ENCODE measurements around the gene MYH14. TPM values are rescaled to one million over a fixed set of nuclear protein-coding genes. Genes with fewer than 3 reads are reported as not detected.
"Not testable (repeated sequence)": the region's sequence is repeated elsewhere in the genome, so short reads cannot be mapped to it uniquely, and the experiment has no call there.

The MYH14 gene
- total and polyA plus RNA-seq, 9 of the 15 experiments (the other 6 are each of a cell fraction or from before 2014, with no cell fraction given), result 0.04 to 0.86 (median 0.19) TPM; not detected in 2

DNA sequence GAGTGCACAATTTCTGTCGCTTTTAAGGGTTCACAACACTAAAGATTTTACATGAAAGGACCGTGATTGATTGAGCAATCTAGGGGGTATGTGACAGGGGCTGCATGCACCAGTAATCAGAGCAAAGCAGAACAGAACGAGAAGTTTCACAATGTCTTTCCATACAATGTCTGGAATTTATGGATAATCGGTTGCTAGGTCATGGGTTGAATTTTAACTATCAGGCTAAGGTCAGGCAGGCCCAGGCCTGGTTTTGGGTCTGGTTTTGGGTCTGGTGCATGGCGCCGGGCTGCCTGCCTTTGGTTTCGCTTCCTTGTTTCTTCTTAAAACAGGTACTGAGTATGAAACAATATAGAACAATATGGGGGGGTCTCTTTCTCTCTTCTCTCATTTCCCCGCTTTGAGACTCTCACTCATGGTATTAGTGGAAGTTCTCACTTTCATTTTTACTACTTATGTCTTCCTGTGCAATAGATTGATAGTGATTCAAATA is 143.7 kb downstream of the MYH14 start:
- intact Hi-C loops (cut with micrococcal nuclease), result loop anchor here (5.0 kb wide), 1 partner anchor 85 kb away; no protein-coding TSS in a partner anchor
- H3K9ac ChIP-seq (ENCODE audit: insufficient read depth in 1 of 2, low read depth in 2 of 2, low read length in 2 of 2); in situ Hi-C loops (cut with MboI); H2AFZ ChIP-seq (ENCODE audit: low read depth, low read length); H3K27me3 ChIP-seq (ENCODE audit: control insufficient read depth in 2 of 2, insufficient read depth in 2 of 2, low read length in 2 of 2); H3K9me1 ChIP-seq (ENCODE audit: control insufficient read depth, insufficient read depth, low read length); H3K79me2 ChIP-seq (ENCODE audit: control insufficient read depth, insufficient read depth, low read length); CTCF ChIA-PET (ENCODE audit: low intra/inter-chr PET ratio); ATAC-seq; H3K4me2 ChIP-seq (ENCODE audit: insufficient read depth, low read length); H3K4me3 ChIP-seq; H3K9me3 ChIP-seq (replicated peaks; ENCODE audit: control insufficient read depth, insufficient read depth, low read depth, low read length); BruUV-seq (replicated peaks); DNase-seq (ENCODE audit: extremely low read depth in 1 of 4, low spot score in 3 of 4); H3K36me3 ChIP-seq (ENCODE audit: control insufficient read depth, insufficient read depth, low read length); H3K27ac ChIP-seq (ENCODE audit: extremely low read depth, low read depth, low read length); FAIRE-seq; H4K20me1 ChIP-seq (replicated peaks; ENCODE audit: control insufficient read depth, insufficient read depth, low read length): not testable (repeated sequence)
- WGBS (ENCODE audit: insufficient coverage, low coverage, missing lambda C conversion rate), result 59% methylated on average over 8 of the region's 8 CpGs
- POLR2A ChIA-PET, result interaction anchor here (0.7 to 1.1 kb wide), 3 partner anchors 10 to 28 kb away, joined by 3 to 4 read pairs (median 3); partner anchors contain the start of gene KCNC3
- peaks cover 8 to 10% of the 10 kb centered on the region in 2 experiments; a peak in 3 of 5 replicates for H3K4me1 ChIP-seq (replicated peaks in 1 of 2; ENCODE audit: control insufficient read depth in 2 of 2, insufficient read depth in 2 of 2, low read length in 2 of 2)
- peak; percentile 43; the same call in 1 of the 2 replicates for TF ChIP-seq CEBPB (tag; IDR thresholded peaks at IDR 0.05)

DNA sequence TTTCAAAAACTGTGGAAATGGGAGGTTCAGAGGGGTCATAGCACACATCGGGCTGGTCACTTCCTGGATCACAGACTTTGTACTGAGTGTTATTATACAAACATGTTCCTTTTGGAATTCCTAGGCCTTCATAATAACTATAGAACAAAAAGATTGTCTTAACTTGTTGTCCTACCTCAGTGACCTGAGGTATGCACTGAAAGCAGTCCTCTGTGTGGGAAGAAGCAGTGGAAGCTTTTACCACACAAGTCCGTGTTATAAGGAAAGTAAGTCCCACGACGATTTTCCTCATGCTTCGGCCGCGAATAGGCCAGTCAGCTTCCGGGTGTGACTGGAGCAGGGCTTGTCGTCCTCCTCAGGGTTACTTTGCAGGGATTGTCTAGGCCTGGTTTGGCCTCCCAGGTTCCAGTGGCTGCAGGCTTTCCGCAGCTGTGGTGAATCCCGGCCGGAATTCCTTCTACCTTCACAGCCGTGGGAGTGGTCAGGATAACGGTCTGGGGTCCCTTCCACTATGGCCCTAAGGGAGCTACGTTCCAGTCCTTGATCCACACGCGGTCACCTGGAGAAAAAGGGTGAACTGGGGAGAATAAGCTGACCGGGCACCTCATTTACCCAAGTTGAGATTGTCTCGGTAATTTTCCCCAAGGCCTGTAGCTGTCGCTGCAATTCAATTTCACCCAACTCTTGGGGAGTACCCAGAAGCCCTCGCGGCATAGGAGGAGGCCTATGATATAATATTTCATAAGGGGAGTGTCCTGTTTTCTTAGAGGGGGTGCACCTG is 146.0 kb downstream of the MYH14 start:
- Histone ChIP-seq H3K9ac (ENCODE audit: insufficient read depth in 1 of 2, low read depth in 2 of 2, low read length in 2 of 2) (peak overlapping the region in 1 of 2 experiments; percentile 28; a peak in 1 of 4 replicates), H3K79me2 (ENCODE audit: control insufficient read depth, insufficient read depth, low read length) (no peaks in the 10 kb centered on the region), H3K4me2 (ENCODE audit: insufficient read depth, low read length) (no peak overlapping the region), H3K9me1 (ENCODE audit: control insufficient read depth, insufficient read depth, low read length) (no peaks in the 10 kb centered on the region), H3K36me3 (ENCODE audit: control insufficient read depth, insufficient read depth, low read length) (no peaks in the 10 kb centered on the region), H3K4me1 (replicated peaks in 1 of 2; ENCODE audit: control insufficient read depth in 2 of 2, insufficient read depth in 2 of 2, low read length in 2 of 2) (peaks cover 8 to 10% of the 10 kb centered on the region in 2 experiments; a peak in 3 of 5 replicates), H4K20me1 (replicated peaks; ENCODE audit: control insufficient read depth, insufficient read depth, low read length) (no peaks in the 10 kb centered on the region), H2AFZ (ENCODE audit: low read depth, low read length) (peak overlapping the region; percentile 24; the same call in 1 of the 2 replicates), H3K4me3 (no peak overlapping the region), H3K27ac (ENCODE audit: extremely low read depth, low read depth, low read length) (no peak overlapping the region), H3K27me3 (ENCODE audit: control insufficient read depth in 2 of 2, insufficient read depth in 2 of 2, low read length in 2 of 2) (no peaks in the 10 kb centered on the region), H3K9me3 (replicated peaks; ENCODE audit: control insufficient read depth, insufficient read depth, low read depth, low read length) (no peaks in the 10 kb centered on the region)
- DNase-seq (ENCODE audit: extremely low read depth in 1 of 4, low spot score in 3 of 4), result no peak
- WGBS (ENCODE audit: insufficient coverage, low coverage, missing lambda C conversion rate), result 83% methylated on average over 22 of the region's 22 CpGs
- POLR2A ChIA-PET, result interaction anchor here (1.1 kb wide), 1 partner anchor 14 kb away, joined by 3 read pairs; no protein-coding TSS in a partner anchor
- FAIRE-seq, result no peak
- peak; percentile 31; the same call in 1 of the 3 replicates for ATAC-seq
- CTCF ChIA-PET (ENCODE audit: low intra/inter-chr PET ratio), result interaction anchor here (1.6 kb wide), 1 partner anchor 202 kb away, joined by 4 read pairs; no protein-coding TSS in a partner anchor
- no peak for TF ChIP-seq RB1 (IDR thresholded peaks at IDR 0.05; ENCODE audit: low read depth)
- no peak for TF ChIP-seq MAFG (tag; conservative IDR thresholded peaks at IDR 0.05)
- TF ChIP-seq ELF4 (CRISPR knock-in tag; IDR thresholded peaks at IDR 0.05), result no peak
- TF ChIP-seq, protein P1, sequence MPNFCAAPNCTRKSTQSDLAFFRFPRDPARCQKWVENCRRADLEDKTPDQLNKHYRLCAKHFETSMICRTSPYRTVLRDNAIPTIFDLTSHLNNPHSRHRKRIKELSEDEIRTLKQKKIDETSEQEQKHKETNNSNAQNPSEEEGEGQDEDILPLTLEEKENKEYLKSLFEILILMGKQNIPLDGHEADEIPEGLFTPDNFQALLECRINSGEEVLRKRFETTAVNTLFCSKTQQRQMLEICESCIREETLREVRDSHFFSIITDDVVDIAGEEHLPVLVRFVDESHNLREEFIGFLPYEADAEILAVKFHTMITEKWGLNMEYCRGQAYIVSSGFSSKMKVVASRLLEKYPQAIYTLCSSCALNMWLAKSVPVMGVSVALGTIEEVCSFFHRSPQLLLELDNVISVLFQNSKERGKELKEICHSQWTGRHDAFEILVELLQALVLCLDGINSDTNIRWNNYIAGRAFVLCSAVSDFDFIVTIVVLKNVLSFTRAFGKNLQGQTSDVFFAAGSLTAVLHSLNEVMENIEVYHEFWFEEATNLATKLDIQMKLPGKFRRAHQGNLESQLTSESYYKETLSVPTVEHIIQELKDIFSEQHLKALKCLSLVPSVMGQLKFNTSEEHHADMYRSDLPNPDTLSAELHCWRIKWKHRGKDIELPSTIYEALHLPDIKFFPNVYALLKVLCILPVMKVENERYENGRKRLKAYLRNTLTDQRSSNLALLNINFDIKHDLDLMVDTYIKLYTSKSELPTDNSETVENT (CRISPR knock-in tag; IDR thresholded peaks at IDR 0.05), result no peak
- TF ChIP-seq, protein P2, sequence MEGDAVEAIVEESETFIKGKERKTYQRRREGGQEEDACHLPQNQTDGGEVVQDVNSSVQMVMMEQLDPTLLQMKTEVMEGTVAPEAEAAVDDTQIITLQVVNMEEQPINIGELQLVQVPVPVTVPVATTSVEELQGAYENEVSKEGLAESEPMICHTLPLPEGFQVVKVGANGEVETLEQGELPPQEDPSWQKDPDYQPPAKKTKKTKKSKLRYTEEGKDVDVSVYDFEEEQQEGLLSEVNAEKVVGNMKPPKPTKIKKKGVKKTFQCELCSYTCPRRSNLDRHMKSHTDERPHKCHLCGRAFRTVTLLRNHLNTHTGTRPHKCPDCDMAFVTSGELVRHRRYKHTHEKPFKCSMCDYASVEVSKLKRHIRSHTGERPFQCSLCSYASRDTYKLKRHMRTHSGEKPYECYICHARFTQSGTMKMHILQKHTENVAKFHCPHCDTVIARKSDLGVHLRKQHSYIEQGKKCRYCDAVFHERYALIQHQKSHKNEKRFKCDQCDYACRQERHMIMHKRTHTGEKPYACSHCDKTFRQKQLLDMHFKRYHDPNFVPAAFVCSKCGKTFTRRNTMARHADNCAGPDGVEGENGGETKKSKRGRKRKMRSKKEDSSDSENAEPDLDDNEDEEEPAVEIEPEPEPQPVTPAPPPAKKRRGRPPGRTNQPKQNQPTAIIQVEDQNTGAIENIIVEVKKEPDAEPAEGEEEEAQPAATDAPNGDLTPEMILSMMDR (IDR thresholded peaks at IDR 0.05 in 2 of 3, conservative IDR thresholded peaks at IDR 0.05 in 1 of 3; ENCODE audit: insufficient read depth in 2 of 3, low read depth in 1 of 3, low read length in 3 of 3), result 0 out of 6 replicates have a peak, but pooled peaks of 1 of the 3 experiments have one; percentile 2
- in situ Hi-C loops (cut with MboI), result loop anchor here (10.0 kb wide), 1 partner anchor 435 kb away; no protein-coding TSS in a partner anchor
- BruUV-seq (replicated peaks), result no TSS peak
- intact Hi-C loops (cut with micrococcal nuclease), result loop anchor here (5.0 kb wide), 1 partner anchor 87 kb away; no protein-coding TSS in a partner anchor

Measured in K562 (cell line).